HG02852 (cell line): Measurements from ENCODE around the gene UBD.

Experiments used
- ATAC-seq: cut with Tn5 transposase; IDR thresholded peaks from one replicate; pipeline ENCODE4 v1.9.1; 2021; ENCODE audit warnings: mild to moderate bottlenecking, moderate library complexity; ENCODE audit not compliant: unreplicated experiment

Gene UBD

DNA sequence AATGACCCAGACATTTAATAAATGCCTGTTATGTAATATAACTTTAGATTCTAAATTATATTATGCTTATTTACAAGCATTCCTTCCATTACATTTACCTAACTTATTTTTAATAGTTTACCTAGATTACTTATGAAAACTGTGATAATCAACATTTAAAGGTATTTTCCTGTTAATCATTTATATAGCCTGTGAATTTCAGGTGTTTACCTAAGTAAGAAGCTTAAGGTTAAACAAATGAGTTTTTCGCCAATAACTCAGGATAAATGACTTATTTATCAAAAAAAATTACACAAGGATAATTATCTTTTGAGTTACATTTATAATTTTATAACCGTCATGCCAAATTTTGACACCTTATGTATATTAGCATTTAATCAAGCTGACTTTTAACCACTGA, 35.5 kb downstream of the UBD start:
- no peak for ATAC-seq

DNA sequence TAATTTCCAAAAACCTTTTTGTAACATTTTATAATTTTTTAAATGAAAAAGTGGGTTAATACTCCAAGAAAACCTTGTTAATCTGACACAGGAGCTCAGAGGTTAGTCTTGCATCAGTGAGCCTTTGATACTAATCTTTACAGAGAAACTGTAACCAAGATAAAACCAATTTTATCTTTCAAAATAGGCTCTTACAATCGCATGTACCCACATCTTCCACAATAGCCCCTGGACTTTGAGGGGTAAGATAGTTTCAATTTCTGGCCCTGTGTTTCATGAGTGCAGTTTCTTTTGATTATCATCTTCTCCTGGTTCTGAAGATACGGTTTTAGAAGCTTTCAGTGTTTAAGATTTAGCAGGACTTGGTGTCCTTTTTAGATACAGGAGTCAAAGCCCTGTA, 37.3 kb downstream of the UBD start:
- ATAC-seq: no peak

DNA sequence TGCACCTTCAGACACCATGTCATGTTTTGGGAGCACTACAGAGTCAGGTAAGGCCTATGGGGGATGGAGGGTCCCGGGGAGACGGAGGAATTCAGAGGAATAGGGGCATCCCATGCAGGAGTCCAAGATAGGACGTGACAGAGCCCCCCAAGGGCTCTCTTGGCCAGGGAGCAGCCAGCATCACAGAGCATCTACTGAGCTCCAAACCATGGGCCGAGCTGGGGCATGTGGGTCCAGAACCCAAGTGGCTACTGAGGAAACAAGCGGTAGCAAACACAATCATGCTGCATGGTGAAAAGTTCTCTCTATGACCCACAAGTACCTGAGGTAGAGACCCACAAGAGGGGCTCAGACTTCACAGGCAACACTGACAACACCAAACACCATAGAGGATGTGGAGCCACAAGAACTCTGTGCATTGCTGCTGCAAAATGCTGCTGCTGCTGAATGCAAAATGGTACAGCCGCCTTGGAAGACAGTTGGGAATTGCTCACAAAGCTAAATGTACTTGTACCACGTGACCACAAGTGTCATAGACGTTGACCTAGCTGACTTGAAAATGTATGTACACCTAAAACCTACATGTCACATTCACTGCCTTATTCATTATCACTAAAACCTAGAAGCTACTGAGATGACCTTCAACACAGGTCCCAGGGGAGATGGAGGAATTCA, 38.4 kb downstream of the UBD start:
- ATAC-seq: no peak

DNA sequence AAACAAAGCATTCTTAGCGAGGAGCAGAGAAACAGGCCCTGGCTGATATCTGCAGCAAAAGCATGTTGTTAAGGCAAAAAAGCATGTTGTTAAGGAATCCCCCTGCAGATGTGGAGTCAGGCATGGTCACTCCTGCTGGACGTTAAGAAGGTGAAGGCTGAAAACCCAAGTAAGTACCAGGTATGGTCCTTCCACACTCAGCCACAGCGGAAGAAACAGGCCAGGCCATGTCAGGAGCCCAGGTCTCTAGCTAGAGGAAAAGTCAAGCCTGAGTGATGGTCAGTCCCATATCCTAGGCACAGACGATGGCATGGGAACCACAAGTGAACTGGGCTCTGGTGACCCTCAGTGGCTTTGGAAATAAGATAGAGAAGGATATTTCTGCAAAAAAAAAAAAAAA, 39.3 kb downstream of the UBD start:
- no peak for ATAC-seq

DNA sequence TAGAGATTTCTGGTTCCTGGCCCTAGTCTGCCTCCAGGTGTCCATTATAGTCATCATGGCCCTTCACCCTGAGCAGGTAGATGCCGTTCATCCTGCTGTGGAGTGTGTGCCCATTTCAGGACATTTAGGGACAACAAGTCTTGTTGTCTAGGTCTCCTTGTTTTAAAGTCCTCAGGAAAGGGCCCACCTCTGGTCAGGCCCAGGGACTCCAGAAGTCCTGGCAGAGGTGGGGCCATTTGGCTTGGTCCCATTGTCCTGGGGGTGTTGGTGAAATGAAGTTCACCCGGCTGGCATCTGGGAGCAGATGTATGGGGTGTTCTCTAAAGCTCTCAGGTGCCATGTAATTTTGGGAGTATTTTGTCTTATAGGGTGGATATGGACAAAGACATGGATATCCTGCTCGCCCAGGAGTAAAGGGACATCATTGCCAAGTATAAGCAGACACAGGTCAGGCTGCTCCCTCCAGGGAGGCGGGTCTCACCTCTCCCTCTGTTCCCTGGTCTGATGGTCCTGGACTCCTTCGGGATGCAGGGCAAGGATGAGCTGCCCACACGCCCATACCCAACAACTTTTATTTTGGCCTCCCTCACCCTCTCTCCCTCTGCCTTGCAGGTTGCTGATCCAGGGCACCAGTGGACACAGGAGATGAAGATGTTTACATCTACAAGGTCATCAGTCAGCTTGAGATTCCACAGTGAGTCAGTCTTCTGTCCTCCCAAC, 40.1 kb downstream of the UBD start:
- ATAC-seq: no peak

DNA sequence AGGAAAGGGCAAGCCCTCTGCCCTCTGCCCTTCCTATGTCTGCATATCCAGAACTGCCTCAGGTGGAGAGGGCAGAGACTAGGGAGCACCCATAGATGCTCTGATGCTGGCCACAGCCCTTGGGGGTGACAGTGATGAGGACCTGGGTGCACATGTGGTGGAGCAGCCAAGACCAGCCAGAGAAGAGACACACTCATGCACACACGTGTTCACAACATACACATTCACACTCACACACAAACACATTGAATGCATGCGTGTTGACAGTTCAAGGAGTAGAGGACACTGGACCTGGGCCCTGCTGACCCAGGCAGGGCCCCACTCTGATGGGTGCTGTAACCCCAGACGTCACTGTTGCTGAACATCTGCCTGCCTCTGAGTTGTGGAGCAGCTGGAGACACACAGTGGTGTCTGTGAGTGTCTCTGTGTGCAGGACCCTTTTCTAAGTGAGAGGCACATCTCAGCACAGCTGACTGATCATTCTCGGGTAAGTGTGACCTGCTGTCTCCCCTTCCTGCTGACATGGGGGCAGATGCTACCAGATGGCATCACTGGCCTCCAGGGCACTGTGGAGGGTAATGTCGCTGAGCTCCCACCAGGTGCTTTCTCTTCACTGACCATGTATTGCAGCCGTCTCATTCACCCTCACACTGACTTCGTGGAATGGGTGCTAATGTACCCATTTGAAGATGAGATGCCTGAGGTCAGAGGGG, 41.6 kb downstream of the UBD start:
- ATAC-seq: no peak

DNA sequence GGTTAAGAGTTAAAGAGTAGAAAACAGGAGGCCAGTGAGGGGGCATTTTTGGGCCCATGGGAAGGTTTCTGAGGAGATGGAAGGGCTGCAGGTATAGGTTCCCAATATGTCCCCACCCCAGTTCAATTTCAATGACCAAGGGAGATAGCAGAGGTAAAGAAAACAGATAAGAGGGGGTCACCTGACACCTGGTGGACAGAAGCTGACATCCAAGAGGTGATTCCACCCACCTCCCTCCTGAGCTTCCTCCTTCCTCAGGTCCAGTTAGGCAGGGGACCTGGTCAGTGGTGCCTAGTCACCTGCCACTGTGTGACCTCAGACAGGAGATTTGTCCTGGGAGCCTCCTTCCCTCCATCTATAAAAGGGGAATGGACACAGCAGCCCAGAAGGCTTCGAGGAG, 42.3 kb downstream of the UBD start:
- no peak for ATAC-seq

DNA sequence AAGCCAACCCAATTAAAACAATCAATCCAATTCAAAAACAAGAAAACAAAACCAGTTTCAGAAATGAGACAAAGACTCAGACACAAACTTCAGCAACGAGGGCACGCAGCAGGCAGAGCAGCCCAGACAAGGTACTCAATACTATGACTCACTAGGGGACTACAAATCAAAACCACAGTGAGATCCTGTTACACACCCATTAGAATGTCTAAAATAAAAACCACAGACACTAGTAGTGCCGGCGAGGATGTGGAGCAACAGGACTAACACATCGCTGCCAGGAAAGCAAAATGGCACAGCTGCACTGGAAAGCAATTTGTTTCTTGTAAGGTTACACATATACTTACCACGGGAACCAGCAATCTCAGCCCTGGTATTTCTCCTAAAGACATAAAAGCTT, 43.4 kb downstream of the UBD start:
- ATAC-seq: no peak

DNA sequence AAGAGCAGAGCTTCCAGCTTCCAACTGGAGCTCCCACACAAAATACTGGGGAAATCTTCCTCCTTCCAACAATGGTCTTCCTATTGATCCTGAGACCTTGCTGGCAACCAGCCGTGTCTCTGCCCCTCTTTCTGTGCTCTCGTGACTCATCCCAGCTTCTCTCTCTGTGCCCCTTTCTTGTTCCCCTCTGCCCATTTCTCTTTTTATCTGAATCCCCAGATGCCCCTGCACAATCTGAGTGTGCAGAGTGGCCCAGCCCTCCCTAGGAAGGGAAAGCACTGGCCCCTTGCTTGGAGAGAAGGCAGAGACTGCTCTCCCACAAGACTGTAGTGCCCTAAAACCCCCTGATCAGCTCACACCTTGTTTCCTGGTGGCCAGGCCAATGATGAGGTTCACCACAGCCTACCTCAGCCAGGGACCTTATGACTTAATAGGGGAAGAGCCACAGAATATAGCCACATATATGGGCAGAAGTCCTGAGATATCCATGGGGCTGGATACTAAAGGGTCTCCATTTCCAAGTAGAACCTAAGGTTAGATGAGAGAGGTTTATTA, 48.7 kb downstream of the UBD start:
- no peak for ATAC-seq

DNA sequence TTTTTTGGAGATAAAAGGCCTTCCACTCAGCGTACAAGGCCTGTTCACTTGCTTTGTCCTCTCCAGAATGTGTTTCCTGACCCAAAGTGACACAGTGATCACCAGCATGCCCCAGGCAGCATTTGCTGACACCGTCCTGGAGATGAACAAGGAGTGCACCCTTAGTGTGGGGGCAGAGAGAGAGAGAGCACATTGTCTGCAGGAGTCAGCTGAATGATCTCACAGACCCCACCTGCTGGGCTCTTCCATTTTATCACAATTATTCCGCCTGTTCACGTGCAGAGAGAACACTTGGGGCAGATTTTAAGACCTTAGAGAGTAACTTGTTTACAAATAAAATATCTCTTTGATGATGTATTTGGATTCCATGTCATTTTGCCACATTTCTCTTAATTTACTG, 49.3 kb downstream of the UBD start:
- no peak for ATAC-seq

DNA sequence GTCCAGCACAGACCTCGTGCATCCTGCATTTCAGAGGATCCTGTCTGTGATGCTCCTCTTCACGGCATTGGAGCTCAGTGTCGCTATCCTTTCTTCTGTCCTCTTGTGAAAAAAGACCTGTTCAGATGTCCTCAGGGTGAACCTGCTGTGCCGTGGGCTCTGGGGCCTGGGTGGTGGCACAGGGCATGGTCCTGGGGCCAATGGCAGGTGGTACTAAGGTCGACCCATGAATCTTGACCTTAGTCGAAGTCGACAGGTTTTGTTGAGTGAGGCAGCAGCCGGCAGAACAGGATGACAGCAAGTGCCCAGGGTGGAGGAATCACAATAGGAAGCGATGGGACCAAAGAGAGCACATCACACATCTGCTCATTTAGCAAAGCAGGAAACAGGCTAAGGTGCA, 49.8 kb downstream of the UBD start:
- ATAC-seq: no peak

DNA sequence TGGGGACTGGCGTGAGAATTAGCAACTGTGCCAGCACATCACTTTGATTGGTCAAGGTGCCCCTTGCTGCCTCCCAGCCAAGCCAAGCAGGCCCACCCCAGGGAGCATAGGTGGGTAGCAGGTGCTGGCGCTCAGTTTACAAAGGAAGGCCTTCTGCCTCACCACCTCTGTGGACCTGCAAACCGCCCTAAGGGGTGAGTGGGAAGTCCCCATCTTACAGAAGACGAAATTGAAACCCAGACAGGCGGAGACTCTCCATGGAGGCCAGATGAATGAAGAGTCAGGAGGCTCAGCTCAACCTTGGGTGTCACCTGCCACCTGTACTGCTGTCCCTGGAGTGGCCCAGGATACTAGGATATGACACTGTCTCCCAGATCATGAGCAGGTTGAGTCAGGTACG, 50.3 kb downstream of the UBD start:
- peak; percentile 84 for ATAC-seq

DNA sequence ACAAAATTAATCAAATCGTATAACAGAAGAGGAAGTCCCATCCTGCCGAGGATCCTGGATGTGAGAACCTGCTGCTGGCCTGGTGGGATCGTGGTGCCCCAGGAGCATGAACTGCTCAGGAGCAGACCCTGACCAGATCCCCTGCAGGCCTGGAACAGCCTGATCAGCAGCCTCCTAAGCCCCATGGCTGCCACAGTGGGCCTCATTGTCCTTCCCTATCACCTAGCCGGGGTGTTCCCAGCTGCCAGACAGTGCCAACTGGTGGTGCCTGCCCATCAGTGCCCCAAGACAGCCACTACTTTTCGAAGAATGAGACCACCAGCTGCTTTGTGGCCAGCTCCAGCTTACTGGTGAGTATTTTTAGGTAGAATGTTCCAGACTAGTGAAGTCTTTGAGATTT, 52.2 kb downstream of the UBD start:
- ATAC-seq: no peak

DNA sequence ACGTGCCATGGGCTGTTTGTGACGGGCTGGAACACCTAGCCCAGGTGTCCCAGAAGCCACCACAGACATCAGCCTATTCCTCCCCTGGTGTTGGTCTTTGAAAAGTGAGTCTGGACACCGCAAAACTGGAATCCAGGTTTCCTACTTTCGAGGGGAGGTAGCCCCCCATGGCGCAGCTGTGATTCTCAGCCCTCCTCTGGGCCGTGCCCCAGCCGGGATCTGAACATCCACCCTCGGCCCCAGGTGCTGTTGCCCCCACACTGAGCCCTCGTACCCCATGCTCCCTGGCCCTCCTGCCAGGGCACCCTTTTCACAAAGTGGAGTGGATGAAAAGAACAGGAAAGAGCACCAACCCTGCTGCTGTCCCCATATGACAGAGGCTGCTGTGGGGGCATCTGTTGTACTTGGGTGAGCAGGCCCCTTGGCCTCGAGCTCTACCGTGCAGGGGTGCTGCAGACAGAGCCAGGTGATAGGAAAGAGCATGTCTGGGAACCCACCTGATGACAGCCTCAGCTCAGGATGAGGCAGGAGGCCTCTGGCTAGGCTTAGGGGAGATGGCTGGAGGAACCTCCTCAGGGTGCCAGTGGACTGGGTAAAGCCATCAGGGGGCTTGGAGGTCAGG, 53.0 kb downstream of the UBD start:
- ATAC-seq: no peak

DNA sequence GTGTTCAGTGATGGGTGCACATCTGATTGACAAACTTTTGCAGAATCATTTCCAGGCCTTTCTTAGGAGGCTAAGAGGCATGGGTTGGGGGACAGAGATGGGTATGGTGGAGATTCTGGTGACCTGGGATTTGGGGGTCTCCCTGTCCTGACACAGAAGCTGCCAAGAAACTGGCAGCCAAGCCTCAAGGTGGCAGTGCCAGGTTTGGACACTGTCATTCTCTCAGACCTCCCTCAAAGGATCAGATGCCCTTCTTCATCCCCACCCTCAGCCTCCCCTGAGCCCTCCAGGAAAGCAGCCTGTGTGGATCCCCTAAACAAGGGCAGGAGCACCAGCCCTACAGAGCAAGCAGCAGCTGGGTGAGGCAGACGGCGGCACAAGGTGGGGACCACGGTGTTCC, 53.7 kb downstream of the UBD start:
- ATAC-seq: no peak
